ACHN (cell line): ENCODE results near the gene PON1.
A peak's percentile ranks its signal among the peaks of the same experiment; 100 is the strongest.

Experiments used
- DNase-seq: peaks from one replicate; pipeline ENCODE4 v3.0.0-alpha.2; 2015
- in situ Hi-C: cut with HindIII; loops from 2 replicates; pipeline ENCODE4 v1.10.0; 2017; ENCODE audit warnings: low sequenced_read_pairs, low pct_ligation_motif_present, low pct_unique_long_range_greater_than_20kb

The PON1 gene

GRCh38 chr7:95319570-95319969 is 4.8 kb downstream of the PON1 start:
- DNase-seq = no peak
- in situ Hi-C loops = no loop called here

GRCh38 chr7:95318501-95319100 is 5.7 kb downstream of the PON1 start:
- in situ Hi-C loops = no loop called here
- no peak for DNase-seq

GRCh38 chr7:95317966-95318365 is 6.4 kb downstream of the PON1 start:
- DNase-seq = no peak
- in situ Hi-C loops = no loop called here

GRCh38 chr7:95317546-95317945 is 6.8 kb downstream of the PON1 start:
- in situ Hi-C loops = no loop called here
- no peak for DNase-seq

- no peak for DNase-seq
- in situ Hi-C loops = no loop called here
Measured at GRCh38 chr7:95316588-95316987, 7.7 kb downstream of the PON1 start.

DNA sequence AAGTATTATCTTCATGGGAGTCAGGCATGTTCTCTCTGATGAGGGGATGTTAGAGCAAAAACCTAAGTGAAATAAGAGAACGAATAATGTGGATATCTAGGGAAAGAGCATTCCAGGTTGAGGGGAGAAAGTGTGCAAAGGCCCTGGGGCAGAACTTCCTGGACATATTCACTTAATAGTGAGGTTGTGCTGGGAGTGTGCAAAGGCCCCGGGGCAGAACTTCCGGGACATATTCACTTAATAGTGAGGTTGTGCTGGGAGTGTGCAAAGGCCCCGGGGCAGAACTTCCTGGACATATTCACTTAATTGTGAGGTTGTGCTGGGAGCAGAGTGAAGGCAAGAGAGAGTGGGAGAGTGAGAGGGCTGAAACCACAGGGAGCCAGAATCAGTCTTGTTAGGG is 11.8 kb downstream of the PON1 start:
- DNase-seq = no peak
- in situ Hi-C loops = no loop called here

DNA sequence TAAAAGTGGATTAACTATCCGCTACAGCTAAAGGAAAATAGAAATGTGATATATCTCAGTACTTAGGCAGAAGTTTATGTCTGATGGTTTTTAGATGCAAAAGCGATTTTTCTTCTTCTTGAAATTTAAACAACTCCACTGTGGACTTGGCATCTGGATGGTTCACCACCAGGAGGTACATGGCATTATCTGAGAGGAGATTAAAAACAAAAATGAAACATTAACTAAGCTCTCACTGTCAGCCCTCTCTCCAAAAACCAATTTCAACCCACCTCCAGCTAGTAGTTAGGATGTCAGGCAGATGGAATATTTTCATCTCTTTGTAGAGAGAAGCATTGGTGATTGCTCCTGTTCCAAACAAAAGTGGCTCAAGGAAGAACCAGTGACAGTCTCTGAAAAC is 12.9 kb downstream of the PON1 start:
- in situ Hi-C loops = no loop called here
- DNase-seq = no peak

DNA sequence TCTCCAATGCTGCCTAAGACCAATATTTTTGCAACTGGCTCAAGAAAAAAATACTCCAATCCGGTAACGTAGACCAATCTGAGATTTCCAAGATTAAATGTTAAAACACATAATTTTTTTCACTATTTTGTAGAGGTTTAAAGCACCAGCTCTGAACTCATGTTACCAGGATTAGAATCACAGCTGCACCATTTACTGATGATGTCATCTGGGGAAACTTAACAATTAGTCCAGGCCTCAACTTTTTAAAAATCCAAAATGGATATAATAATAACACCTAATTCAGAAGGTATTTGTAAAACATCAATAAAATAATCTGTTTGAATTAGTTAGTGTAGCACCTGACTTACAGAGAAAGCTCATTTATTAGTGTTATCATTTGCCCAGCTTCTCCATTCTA is 14.4 kb downstream of the PON1 start:
- DNase-seq = no peak
- in situ Hi-C loops = no loop called here

DNA sequence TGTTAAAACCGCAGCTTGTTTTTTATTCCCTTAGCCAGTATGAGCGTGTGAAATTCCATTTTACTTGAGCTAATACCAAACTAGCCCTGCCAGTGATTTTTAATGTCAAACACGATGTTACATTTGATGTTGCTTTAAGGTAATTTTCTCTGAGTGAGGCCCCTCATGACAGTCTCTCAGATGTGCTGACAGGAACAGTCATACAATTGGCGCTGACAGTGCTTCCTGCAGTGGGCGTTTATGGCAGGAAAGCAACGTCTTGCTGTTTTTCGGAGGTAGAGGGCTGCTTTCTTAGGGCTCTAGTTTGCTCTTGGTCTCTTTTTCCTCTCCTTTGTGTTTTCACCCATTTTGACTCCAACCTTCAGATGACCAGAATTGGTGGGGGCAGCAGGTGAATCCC is 19.3 kb downstream of the PON1 start:
- in situ Hi-C loops = no loop called here
- DNase-seq = no peak

DNA sequence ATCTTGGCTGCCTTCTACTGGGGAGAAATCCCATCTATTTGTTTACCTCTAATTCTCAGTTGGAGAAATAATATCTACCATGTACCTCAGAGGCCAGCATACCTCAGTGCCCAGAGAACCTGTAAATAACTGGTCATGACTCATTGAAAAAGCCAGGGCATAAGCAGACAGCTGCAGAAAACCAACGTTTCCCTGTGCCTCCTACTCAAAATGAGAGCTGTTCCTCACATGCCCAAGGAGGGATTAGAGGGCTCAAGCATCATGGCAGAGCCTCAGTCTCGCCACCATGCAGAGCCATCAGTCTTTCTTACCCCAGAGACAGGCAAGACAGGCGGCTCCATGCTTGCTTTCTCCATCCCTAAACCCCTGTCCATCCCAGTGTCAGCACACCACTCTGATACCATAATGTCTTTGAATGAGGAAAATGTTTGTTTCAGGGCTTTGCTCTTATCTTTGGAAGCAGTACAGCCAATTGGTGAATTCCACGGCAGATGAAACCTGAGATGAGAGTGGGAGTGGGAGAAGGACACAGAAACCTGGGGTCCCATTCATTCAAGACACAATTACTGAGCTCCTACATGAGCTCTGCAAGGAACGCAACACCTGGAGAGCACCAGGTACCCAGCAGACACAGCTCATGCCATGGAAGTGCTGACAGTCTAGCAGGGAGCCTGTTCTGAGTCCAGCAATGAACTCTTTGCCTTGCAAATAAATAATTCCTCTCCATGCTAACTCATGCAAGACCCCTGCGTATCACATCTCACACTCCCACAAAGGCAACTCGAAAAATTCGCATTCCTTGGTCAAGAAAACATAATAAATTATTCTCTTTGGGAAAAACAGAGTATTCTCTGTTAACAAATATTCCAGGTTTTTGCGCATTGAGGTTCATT is 21.1 kb downstream of the PON1 start:
- DNase-seq = no peak
- in situ Hi-C loops = no loop called here

- in situ Hi-C loops = no loop called here
- DNase-seq = peak; percentile 18
Measured at GRCh38 chr7:95298091-95298490, 26.2 kb downstream of the PON1 start.

- in situ Hi-C loops = no loop called here
- no peak for DNase-seq
Measured at GRCh38 chr7:95297041-95297440, 27.3 kb downstream of the PON1 start.

- DNase-seq = no peak
- in situ Hi-C loops = no loop called here
Measured at GRCh38 chr7:95296456-95296855, 27.9 kb downstream of the PON1 start.

- in situ Hi-C loops = no loop called here
- no peak for DNase-seq
Measured at GRCh38 chr7:95295397-95295796, 28.9 kb downstream of the PON1 start.

- in situ Hi-C loops = no loop called here
- DNase-seq = no peak
Measured at GRCh38 chr7:95290166-95290830, 34.0 kb downstream of the PON1 start.

DNA sequence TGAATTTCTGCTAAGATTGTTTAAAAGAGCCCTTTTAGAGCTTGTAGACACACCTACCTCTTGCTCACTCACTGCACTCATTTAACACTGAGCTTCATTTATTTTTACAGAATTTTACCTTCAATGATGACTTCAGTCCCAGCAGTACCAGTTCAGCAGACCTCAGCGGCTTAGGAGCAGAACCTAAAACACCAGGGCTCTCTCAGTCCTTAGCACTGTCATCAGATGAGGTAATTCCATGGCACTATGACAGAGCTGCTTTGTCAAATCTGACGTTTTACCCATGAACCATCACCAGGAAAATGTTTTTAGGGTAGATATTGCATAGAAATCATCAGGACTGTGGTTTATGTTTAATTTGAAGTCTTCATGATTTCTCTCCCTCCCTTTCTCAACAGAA is 38.2 kb downstream of the PON1 start:
- in situ Hi-C loops = no loop called here
- no peak for DNase-seq

- in situ Hi-C loops = no loop called here
- no peak for DNase-seq
Measured at GRCh38 chr7:95279417-95279816, 44.9 kb downstream of the PON1 start.

DNA sequence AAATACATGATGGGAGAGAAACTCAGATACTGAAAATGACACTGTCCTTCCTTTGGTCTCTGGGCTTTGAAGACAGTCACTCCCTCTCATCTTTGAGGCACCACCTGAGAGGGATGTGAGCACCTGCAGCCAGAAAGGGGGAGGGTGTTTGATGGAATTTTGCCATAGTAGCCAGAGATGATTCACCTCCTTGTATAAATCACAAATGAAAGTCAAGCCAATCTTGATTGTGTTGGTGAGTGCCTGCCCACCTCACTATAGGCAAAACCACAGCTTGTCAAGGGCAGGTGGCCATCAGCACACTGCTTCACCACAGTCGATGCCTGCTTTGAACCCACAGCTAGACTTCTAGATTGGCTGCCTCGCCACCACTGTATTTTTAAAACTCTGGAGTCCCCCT is 48.2 kb downstream of the PON1 start:
- no peak for DNase-seq
- in situ Hi-C loops = no loop called here

GRCh38 chr7:95269640-95270039 is 54.7 kb downstream of the PON1 start:
- no peak for DNase-seq
- in situ Hi-C loops = no loop called here

GRCh38 chr7:95267754-95268153 is 56.6 kb downstream of the PON1 start:
- in situ Hi-C loops = no loop called here
- no peak for DNase-seq
